Measurements from ENCODE around the gene IL9. TPM values are rescaled to one million over a fixed set of nuclear protein-coding genes. Genes with fewer than 3 reads are reported as not detected.
A peak's percentile ranks its signal among the peaks of the same experiment; 100 is the strongest.

The IL9 gene
- total and polyA plus RNA-seq, 2 of the 13 experiments (the other 11 are each of a cell fraction or from before 2014, with no cell fraction given) = not detected

DNA sequence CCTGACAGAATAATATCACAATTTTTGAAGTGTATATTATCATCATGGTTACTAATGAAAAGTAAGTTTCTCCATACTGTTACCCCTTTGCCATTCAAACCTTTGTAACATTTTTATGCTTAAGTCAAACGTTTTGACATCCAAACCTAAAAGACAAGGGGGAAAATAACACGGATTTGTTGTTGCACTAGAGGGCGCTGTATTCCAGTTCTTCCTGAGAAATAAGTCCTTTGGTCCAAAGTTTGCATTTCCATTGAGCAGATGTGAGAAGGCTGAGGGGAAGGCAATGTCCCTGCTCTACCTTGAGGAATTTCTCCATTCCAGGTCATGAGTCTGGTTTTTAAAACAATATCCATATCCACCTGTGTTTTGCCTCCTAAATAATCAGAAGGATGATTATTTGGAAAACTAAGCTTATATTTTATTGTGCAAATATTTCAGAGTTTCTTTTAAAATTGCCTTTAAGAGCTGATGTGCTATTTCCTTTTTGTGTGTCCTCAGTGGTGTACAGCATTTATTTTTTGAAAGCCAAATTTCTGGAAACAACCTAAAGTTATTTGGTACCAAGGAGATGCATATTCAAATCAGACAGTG is 49.4 kb upstream of the IL9 start (continued):
- peak; percentile 39 for TF ChIP-seq FOXA3 (CRISPR knock-in tag; IDR thresholded peaks at IDR 0.05)
- no peak for TF ChIP-seq HDAC1 (CRISPR knock-in tag; IDR thresholded peaks at IDR 0.05)
- no peak for TF ChIP-seq ZNF766 (CRISPR knock-in tag; IDR thresholded peaks at IDR 0.05; ENCODE audit: borderline replicate concordance)
- no peak for TF ChIP-seq ZNF44 (CRISPR knock-in tag; IDR thresholded peaks at IDR 0.05)
- TF ChIP-seq, protein P1, sequence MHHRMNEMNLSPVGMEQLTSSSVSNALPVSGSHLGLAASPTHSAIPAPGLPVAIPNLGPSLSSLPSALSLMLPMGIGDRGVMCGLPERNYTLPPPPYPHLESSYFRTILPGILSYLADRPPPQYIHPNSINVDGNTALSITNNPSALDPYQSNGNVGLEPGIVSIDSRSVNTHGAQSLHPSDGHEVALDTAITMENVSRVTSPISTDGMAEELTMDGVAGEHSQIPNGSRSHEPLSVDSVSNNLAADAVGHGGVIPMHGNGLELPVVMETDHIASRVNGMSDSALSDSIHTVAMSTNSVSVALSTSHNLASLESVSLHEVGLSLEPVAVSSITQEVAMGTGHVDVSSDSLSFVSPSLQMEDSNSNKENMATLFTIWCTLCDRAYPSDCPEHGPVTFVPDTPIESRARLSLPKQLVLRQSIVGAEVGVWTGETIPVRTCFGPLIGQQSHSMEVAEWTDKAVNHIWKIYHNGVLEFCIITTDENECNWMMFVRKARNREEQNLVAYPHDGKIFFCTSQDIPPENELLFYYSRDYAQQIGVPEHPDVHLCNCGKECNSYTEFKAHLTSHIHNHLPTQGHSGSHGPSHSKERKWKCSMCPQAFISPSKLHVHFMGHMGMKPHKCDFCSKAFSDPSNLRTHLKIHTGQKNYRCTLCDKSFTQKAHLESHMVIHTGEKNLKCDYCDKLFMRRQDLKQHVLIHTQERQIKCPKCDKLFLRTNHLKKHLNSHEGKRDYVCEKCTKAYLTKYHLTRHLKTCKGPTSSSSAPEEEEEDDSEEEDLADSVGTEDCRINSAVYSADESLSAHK (CRISPR knock-in tag; IDR thresholded peaks at IDR 0.05; ENCODE audit: borderline replicate concordance) = no peak
- TF ChIP-seq RXRB (CRISPR knock-in tag; IDR thresholded peaks at IDR 0.05; ENCODE audit: borderline replicate concordance) = peak; percentile 35; the same call in 1 of the 2 replicates
- TF ChIP-seq BRCA1 (CRISPR knock-in tag; IDR thresholded peaks at IDR 0.05) = no peak
- TF ChIP-seq ZNF343 (CRISPR knock-in tag; IDR thresholded peaks at IDR 0.05) = no peak
- no peak for TF ChIP-seq ZNF83 (CRISPR knock-in tag; IDR thresholded peaks at IDR 0.05; ENCODE audit: borderline replicate concordance)
- TF ChIP-seq TOE1 (CRISPR knock-in tag; IDR thresholded peaks at IDR 0.05) = 0 out of 2 replicates have a peak, but pooled peaks have one; percentile 47
- TF ChIP-seq EP300 (IDR thresholded peaks at IDR 0.05; ENCODE audit: low read depth in 2 of 2, low read length in 2 of 2) = 0 out of 4 replicates have a peak, but pooled peaks of 1 of the 2 experiments have one; percentile 8
- TF ChIP-seq EP300 (CRISPR knock-in tag; IDR thresholded peaks at IDR 0.05; ENCODE audit: borderline replicate concordance) = no peak
- 0 out of 2 replicates have a peak, but pooled peaks have one; percentile 44 for TF ChIP-seq KLF9 (CRISPR knock-in tag; IDR thresholded peaks at IDR 0.05; ENCODE audit: low read depth)
- TF ChIP-seq TEAD3 (CRISPR knock-in tag; optimal IDR thresholded peaks at IDR 0.05; ENCODE audit: borderline replicate concordance) = peak; percentile 51
- TF ChIP-seq YEATS2 (CRISPR knock-in tag; IDR thresholded peaks at IDR 0.05; ENCODE audit: borderline replicate concordance) = peak; percentile 37; the same call in 1 of the 2 replicates
- TF ChIP-seq EEA1 (CRISPR knock-in tag; IDR thresholded peaks at IDR 0.05; ENCODE audit: borderline replicate concordance) = no peak
- TF ChIP-seq RAD21 (CRISPR knock-in tag; IDR thresholded peaks at IDR 0.05) = peak; percentile 86
- peak; percentile 49; the same call in 1 of the 2 replicates for TF ChIP-seq ZKSCAN8 (CRISPR knock-in tag; IDR thresholded peaks at IDR 0.05; ENCODE audit: borderline replicate concordance)
- 0 out of 2 replicates have a peak, but pooled peaks have one; percentile 50 for TF ChIP-seq SMAD3 (CRISPR knock-in tag; IDR thresholded peaks at IDR 0.05)
- 0 out of 2 replicates have a peak, but pooled peaks have one; percentile 44 for TF ChIP-seq NCOR1 (IDR thresholded peaks at IDR 0.05; ENCODE audit: borderline replicate concordance, low read length)
- TF ChIP-seq ZNF382 (CRISPR knock-in tag; IDR thresholded peaks at IDR 0.05; ENCODE audit: borderline replicate concordance) = no peak
- no peak for TF ChIP-seq CREB1 (IDR thresholded peaks at IDR 0.05)
- TF ChIP-seq CREB1 (CRISPR knock-in tag; IDR thresholded peaks at IDR 0.05) = no peak
- TF ChIP-seq KLF16 (CRISPR knock-in tag; IDR thresholded peaks at IDR 0.05) = peak in 1 of 2 experiments; percentile 69; a peak in 1 of 4 replicates
- no peak for TF ChIP-seq HIVEP1 (CRISPR knock-in tag; IDR thresholded peaks at IDR 0.05)
- peak; percentile 11; the same call in 1 of the 2 replicates for TF ChIP-seq HMG20A (CRISPR knock-in tag; IDR thresholded peaks at IDR 0.05; ENCODE audit: borderline replicate concordance)
- TF ChIP-seq GATAD2A (CRISPR knock-in tag; IDR thresholded peaks at IDR 0.05) = peak; percentile 54; the same call in 1 of the 2 replicates
- TF ChIP-seq HNF4A (CRISPR knock-in tag; IDR thresholded peaks at IDR 0.05) = peak; percentile 85
- TF ChIP-seq ZNF572 (CRISPR knock-in tag; IDR thresholded peaks at IDR 0.05) = no peak
- no peak for TF ChIP-seq ZNF563 (CRISPR knock-in tag; IDR thresholded peaks at IDR 0.05)
- TF ChIP-seq SAP130 (CRISPR knock-in tag; IDR thresholded peaks at IDR 0.05; ENCODE audit: low read depth) = peak; percentile 38; the same call in 1 of the 2 replicates
